Esophagus muscularis mucosa (tissue), 4 donors: ENCODE data around the gene PNPLA8.

Experiments
- CTCF ChIP-seq, 3 experiments: fragments of 200-600 bp in 2 of 3; fragments of 450-650 bp in 1 of 3; sonication (generic) in 2 of 3; IDR thresholded peaks; one replicate each; pipeline ENCODE4 v1.5.1; 2017 to 2019; ENCODE audit warnings: antibody characterized with exemption in 3 of 3, mild to moderate bottlenecking in 2 of 3, moderate library complexity in 1 of 3
- EP300 ChIP-seq: sonication (generic); formaldehyde crosslinking; IDR thresholded peaks from one replicate; pipeline ENCODE4 v1.6.1; 2017; ENCODE audit warnings: antibody characterized with exemption
- POLR2A ChIP-seq: fragments of 450-650 bp; IDR thresholded peaks from one replicate; pipeline ENCODE4 v1.6.1; 2017; ENCODE audit warnings: antibody characterized with exemption, moderate library complexity, mild to moderate bottlenecking, low read depth
- POLR2AphosphoS5 ChIP-seq, 2 donors: sonication (generic); formaldehyde crosslinking; IDR thresholded peaks; one replicate each; pipeline ENCODE4 v1.6.1; 2017; ENCODE audit warnings: antibody characterized with exemption in 2 of 2

GRCh38 chr7:108565987-108566386, 40.1 kb upstream of the PNPLA8 start:
- TF ChIP-seq CTCF (IDR thresholded peaks at IDR 0.05): no peak
- no peak for TF ChIP-seq POLR2A
- no peak for TF ChIP-seq POLR2AphosphoS5 (IDR thresholded peaks at IDR 0.05)
- TF ChIP-seq EP300: no peak
